Measurements from ENCODE around the gene HSD3B1. TPM values are rescaled to one million over a fixed set of nuclear protein-coding genes. Genes with fewer than 3 reads are reported as not detected.
A peak's percentile ranks its signal among the peaks of the same experiment; 100 is the strongest.

Gene HSD3B1
- not detected for total RNA-seq

GRCh38 chr1:119506941-119507340 is at the start of gene HSD3B1:
Gene HSD3B1 (plus strand): TSS chr1:119507210. CDS start chr1:119507477, 267 bp downstream.
- Mint-ChIP-seq H3K9me3 (peaks cover 0 to 1% of the 10 kb centered on the region in 2 donors), H3K36me3 (ENCODE audit: insufficient read depth in 2 of 2) (no peaks in the 10 kb centered on the region), H3K27me3 (ENCODE audit: low read depth) (no peaks in the 10 kb centered on the region), H3K4me3 (no peak within 1 kb of the TSS), H3K4me1 (ENCODE audit: low read depth) (no peaks in the 10 kb centered on the region), H3K27ac (no peak within 1 kb of the TSS)
- DNase-seq (no peak), ATAC-seq (replicated peaks in 1 of 2) (no peak)

DNA sequence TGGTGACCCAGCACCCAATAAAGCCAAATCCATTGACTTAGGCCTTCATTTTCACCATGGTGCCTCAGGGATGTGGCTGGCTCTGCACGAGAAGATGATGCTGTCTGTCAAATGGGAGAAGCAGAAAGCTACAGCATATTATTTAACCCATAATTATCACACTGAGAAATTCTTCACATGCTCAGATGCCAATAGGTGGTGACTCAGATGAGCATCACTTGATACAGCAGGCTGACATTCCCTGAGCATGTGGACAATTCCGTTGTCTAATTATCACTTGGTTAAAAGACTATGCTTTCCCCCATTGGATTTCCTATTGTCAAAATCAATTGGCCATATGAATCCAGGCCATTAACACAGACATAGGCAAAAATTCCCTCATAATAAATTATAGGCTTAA is 44.0 kb upstream of the HSD3B1 start:
- Mint-ChIP-seq H3K36me3 (ENCODE audit: insufficient read depth in 2 of 2) (no peaks in the 10 kb centered on the region), H3K9me3 (peaks cover 0 to 2% of the 10 kb centered on the region in 2 donors)

GRCh38 chr1:119463569-119463968 is 43.4 kb upstream of the HSD3B1 start:
- no peak for ATAC-seq (replicated peaks in 1 of 2)
- Mint-ChIP-seq H3K9me3 (peaks cover 0 to 2% of the 10 kb centered on the region in 2 donors), H3K4me1 (ENCODE audit: low read depth) (no peaks in the 10 kb centered on the region), H3K27me3 (ENCODE audit: low read depth) (peaks cover 13% of the 10 kb centered on the region), H3K27ac (no peak overlapping the region), H3K36me3 (ENCODE audit: insufficient read depth in 2 of 2) (no peaks in the 10 kb centered on the region), H3K4me3 (no peak overlapping the region)
- no peak for DNase-seq

More for the DNA sequence above, 44.0 kb upstream of the HSD3B1 start:
- H3K4me3 Mint-ChIP-seq = no peak overlapping the region
- DNase-seq (no peak), ATAC-seq (replicated peaks in 1 of 2) (no peak)
- H3K27me3 Mint-ChIP-seq (ENCODE audit: low read depth) = peaks cover 12% of the 10 kb centered on the region
- no peaks in the 10 kb centered on the region for H3K4me1 Mint-ChIP-seq (ENCODE audit: low read depth)
- H3K27ac Mint-ChIP-seq = no peak overlapping the region

DNA sequence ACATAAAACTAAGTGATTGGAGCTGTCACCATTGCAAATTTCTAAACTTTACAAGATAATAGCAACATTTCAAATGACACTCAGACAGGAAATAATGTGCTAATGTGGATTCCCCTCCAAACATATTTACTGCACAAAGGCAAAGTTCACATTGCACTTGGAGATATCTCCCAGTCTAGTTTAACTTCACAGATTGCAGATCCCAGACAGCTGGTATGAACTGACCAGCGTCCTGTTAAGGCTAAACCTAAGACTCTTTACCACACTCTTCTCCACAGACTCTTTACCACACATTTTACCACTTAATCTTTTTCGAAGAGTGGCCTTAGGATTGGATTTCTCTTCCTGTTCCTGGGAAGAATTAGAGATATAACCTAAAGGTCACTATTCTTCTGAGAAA is 40.6 kb upstream of the HSD3B1 start:
- no peaks in the 10 kb centered on the region for H3K4me1 Mint-ChIP-seq (ENCODE audit: low read depth)
- peaks cover 14% of the 10 kb centered on the region for H3K27me3 Mint-ChIP-seq (ENCODE audit: low read depth)
- H3K4me3 Mint-ChIP-seq = no peak overlapping the region
- no peak overlapping the region for H3K27ac Mint-ChIP-seq
- no peaks in the 10 kb centered on the region for H3K9me3 Mint-ChIP-seq
- ATAC-seq (replicated peaks in 1 of 2) (no peak), DNase-seq (no peak)
- no peaks in the 10 kb centered on the region for H3K36me3 Mint-ChIP-seq (ENCODE audit: insufficient read depth in 2 of 2)

DNA sequence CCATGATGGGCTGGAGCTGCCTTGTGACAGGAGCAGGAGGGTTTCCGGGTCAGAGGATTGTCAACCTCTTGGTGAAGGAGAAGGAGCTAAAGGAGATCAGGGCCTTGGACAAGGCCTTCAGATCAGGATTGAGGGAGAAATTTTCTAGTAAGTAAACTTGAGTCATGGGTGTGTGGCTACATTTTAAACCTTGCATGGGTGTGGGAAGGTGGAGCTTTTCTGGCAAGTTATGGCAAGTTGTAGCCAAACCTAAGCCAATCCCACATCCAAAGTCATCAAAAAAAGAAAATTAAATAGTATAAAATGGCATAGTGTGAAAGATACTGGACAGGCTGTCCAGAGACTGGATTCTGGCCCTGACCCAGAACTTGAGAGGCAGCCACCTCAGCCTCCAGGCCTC is 39.8 kb upstream of the HSD3B1 start:
- H3K4me3 Mint-ChIP-seq = no peak overlapping the region
- DNase-seq (no peak), ATAC-seq (replicated peaks in 1 of 2) (no peak)
- no peak overlapping the region for H3K27ac Mint-ChIP-seq
- H3K36me3 Mint-ChIP-seq (ENCODE audit: insufficient read depth in 2 of 2) = no peaks in the 10 kb centered on the region
- no peaks in the 10 kb centered on the region for H3K4me1 Mint-ChIP-seq (ENCODE audit: low read depth)
- no peaks in the 10 kb centered on the region for H3K9me3 Mint-ChIP-seq
- H3K27me3 Mint-ChIP-seq (ENCODE audit: low read depth) = peaks cover 14% of the 10 kb centered on the region

- DNase-seq (no peak), ATAC-seq (replicated peaks in 1 of 2) (no peak)
- Mint-ChIP-seq H3K9me3 (no peaks in the 10 kb centered on the region), H3K27me3 (ENCODE audit: low read depth) (peaks cover 14% of the 10 kb centered on the region), H3K27ac (no peak overlapping the region), H3K36me3 (ENCODE audit: insufficient read depth in 2 of 2) (no peaks in the 10 kb centered on the region), H3K4me1 (ENCODE audit: low read depth) (no peaks in the 10 kb centered on the region), H3K4me3 (no peak overlapping the region)
Observed at GRCh38 chr1:119467857-119468668, 38.9 kb upstream of the HSD3B1 start.

GRCh38 chr1:119469741-119470140 is 37.3 kb upstream of the HSD3B1 start:
- H3K36me3 Mint-ChIP-seq (ENCODE audit: insufficient read depth in 2 of 2) = no peaks in the 10 kb centered on the region
- H3K27ac Mint-ChIP-seq = no peak overlapping the region
- H3K4me1 Mint-ChIP-seq (ENCODE audit: low read depth) = no peaks in the 10 kb centered on the region
- ATAC-seq (replicated peaks in 1 of 2) (no peak), DNase-seq (no peak)
- H3K9me3 Mint-ChIP-seq = no peaks in the 10 kb centered on the region
- peaks cover 14% of the 10 kb centered on the region for H3K27me3 Mint-ChIP-seq (ENCODE audit: low read depth)
- no peak overlapping the region for H3K4me3 Mint-ChIP-seq

DNA sequence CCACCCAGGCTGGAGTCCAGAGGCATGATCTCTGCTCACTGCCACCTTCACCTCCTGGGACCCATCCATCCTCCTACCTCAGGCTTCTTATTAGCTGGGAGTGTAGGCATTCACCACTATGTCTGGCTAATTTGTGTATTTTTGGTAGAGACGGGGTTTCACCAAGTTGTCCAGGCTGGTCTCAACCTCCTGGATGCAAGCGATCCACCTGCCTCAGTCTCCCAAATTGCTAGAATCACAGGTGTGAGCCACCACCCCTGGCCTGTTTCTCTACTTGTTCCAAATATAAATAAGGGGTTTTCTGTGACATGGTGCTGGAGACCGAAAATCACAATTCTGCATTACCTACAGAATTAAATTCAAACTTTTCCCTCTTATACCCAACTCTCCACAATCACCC is 36.6 kb upstream of the HSD3B1 start:
- Mint-ChIP-seq H3K36me3 (ENCODE audit: insufficient read depth in 2 of 2) (no peaks in the 10 kb centered on the region), H3K4me3 (no peak overlapping the region), H3K27ac (no peak overlapping the region), H3K27me3 (ENCODE audit: low read depth) (peaks cover 14% of the 10 kb centered on the region), H3K9me3 (no peaks in the 10 kb centered on the region), H3K4me1 (ENCODE audit: low read depth) (no peaks in the 10 kb centered on the region)
- ATAC-seq (replicated peaks in 1 of 2) (no peak), DNase-seq (no peak)

DNA sequence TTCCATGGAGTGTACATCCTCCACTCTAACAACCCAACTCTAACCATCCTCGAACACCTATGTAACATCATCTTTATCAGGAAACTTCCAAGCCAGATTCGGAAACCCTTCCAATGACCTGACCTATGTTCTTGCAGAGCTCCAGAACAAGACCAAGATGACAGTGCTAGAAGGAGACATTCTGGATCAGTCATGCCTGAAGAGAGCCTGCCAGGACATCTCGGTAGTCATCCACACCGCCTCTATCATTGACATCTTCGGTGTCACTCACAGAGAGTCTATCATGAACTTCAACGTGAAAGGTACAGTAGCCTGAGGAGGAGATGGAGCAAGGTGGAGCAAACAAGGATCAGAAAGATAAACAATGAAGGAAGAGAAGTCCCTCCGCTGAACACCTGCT is 36.1 kb upstream of the HSD3B1 start:
- H3K9me3 Mint-ChIP-seq = no peaks in the 10 kb centered on the region
- H3K4me1 Mint-ChIP-seq (ENCODE audit: low read depth) = peaks cover 2% of the 10 kb centered on the region
- H3K4me3 Mint-ChIP-seq = no peak overlapping the region
- peaks cover 14% of the 10 kb centered on the region for H3K27me3 Mint-ChIP-seq (ENCODE audit: low read depth)
- H3K27ac Mint-ChIP-seq = no peak overlapping the region
- DNase-seq (no peak), ATAC-seq (replicated peaks in 1 of 2) (no peak)
- H3K36me3 Mint-ChIP-seq (ENCODE audit: insufficient read depth in 2 of 2) = no peaks in the 10 kb centered on the region

DNA sequence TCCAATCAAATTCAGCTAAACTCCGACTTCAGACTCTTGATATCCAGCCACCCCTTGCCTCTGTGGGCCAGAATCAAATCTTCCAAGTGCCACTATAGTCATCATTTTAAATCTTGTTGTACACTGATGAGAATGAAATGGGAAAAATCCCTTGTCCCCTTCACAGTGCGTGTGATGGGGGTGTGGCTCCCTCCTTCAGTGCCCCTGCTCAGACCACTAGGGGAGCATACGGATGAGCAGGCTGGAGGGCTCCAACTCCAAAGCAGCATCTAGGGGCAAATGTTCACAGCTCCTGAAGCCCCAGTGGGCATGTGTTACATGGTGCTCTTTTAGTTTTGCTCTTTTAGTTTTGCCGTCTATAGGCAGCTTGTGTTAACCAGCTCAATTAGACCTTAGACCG is 35.4 kb upstream of the HSD3B1 start:
- no peaks in the 10 kb centered on the region for H3K36me3 Mint-ChIP-seq (ENCODE audit: insufficient read depth in 2 of 2)
- peaks cover 14% of the 10 kb centered on the region for H3K27me3 Mint-ChIP-seq (ENCODE audit: low read depth)
- no peak overlapping the region for H3K4me3 Mint-ChIP-seq
- DNase-seq = no peak
- peaks cover 6% of the 10 kb centered on the region for H3K4me1 Mint-ChIP-seq (ENCODE audit: low read depth)
- H3K9me3 Mint-ChIP-seq = no peaks in the 10 kb centered on the region
- no peak for ATAC-seq (replicated peaks in 1 of 2)
- H3K27ac Mint-ChIP-seq = no peak overlapping the region

DNA sequence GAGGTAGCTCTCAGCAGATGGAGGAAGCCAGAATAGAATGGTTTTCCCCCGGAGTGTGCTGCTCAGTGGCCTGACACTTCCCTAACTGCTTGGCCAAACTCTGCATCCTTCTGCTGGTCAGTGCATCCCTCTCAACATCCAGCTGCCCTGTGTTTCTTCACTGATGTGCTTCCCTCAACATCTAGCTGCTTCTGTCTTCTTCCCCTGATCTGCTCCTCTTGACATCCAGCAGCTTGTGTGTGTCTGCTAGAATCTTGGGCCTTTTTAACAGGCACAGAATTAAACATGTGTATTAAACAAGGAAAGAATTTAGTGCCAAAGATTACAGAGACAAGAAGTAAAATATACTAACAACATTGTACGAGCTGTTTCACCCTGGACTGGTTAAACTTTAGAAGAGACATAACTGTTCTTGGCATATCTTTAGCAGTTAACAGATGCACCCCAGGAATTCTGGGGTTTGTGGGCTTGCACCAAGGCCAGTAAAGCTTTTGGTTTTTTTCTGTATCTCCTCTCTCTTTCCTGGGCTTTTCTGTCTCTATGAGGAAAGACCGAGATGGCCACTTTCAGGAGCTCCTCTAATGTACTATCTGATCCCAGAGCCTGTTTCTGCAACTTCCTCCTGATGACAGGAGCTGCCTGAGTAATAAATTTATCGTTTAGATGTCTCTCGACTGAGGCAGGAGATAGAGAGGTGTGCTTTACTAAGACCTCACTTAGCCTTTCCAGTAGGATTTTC is 34.8 kb upstream of the HSD3B1 start:
- H3K4me3 Mint-ChIP-seq = no peak overlapping the region
- no peaks in the 10 kb centered on the region for H3K36me3 Mint-ChIP-seq (ENCODE audit: insufficient read depth in 2 of 2)
- H3K27me3 Mint-ChIP-seq (ENCODE audit: low read depth) = peaks cover 14% of the 10 kb centered on the region
- peaks cover 6% of the 10 kb centered on the region for H3K4me1 Mint-ChIP-seq (ENCODE audit: low read depth)
- no peak for DNase-seq
- H3K27ac Mint-ChIP-seq = no peak overlapping the region
- ATAC-seq (replicated peaks in 1 of 2) = no peak
- H3K9me3 Mint-ChIP-seq = no peaks in the 10 kb centered on the region

DNA sequence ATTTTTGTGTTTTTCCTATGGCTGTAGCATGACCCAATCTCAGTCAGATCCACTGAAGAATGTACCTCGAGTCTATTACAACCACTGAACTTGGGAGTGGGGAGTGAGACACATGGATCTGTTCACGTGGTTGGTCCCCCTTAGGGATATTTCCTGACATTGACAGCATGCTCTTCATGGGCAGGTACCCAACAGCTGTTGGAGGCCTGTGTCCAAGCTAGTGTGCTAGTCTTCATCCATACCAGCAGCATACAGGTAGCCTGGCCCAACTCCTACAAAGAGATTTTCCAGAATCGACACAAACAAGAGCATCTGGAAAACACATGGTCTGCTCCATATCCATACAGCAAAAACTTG is 34.2 kb upstream of the HSD3B1 start:
- Mint-ChIP-seq H3K27ac (no peak overlapping the region), H3K9me3 (no peaks in the 10 kb centered on the region)

DNA sequence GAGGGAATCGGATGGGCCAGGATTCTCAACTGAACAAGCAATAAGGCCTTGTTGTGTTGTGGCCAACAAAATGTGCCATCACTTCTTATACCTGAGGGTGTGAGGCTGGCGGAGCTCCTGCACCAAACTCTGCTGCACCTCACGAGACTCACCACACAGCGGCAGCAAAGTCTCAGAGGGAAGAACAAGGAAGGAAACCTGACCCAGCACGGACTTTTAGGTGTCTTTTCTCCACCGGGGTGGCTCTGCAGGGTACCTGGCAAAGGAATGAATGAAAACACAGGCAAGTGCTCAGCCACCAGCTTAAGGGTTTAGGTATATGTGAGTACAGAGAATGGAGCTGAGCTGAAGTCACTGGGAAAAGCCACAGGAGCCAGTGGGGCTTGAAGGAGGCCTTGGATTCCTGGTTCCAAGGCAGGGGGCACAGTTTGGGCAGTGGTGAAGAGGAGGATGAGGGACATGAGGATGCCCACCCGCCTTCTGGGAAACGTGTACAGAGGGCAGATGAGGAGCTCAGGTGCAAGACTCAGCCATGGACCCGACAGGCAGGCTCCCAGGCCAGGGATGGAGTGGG is 31.1 kb upstream of the HSD3B1 start:
- H3K27me3 Mint-ChIP-seq (ENCODE audit: low read depth) = peaks cover 4% of the 10 kb centered on the region
- H3K9me3 Mint-ChIP-seq = no peaks in the 10 kb centered on the region
- ATAC-seq (replicated peaks in 1 of 2) (peak in 1 of 2 donors; percentile 39), DNase-seq (peak; percentile 21 to 29)
- H3K36me3 Mint-ChIP-seq (ENCODE audit: insufficient read depth in 2 of 2) = no peaks in the 10 kb centered on the region
- H3K4me1 Mint-ChIP-seq (ENCODE audit: low read depth) = peaks cover 6% of the 10 kb centered on the region
- H3K27ac Mint-ChIP-seq = no peak overlapping the region
- no peak overlapping the region for H3K4me3 Mint-ChIP-seq

More for the DNA sequence above, 34.2 kb upstream of the HSD3B1 start:
- no peak for DNase-seq
- no peaks in the 10 kb centered on the region for H3K36me3 Mint-ChIP-seq (ENCODE audit: insufficient read depth in 2 of 2)
- peaks cover 6% of the 10 kb centered on the region for H3K4me1 Mint-ChIP-seq (ENCODE audit: low read depth)
- ATAC-seq (replicated peaks in 1 of 2) = no peak
- no peak overlapping the region for H3K4me3 Mint-ChIP-seq
- peaks cover 11% of the 10 kb centered on the region for H3K27me3 Mint-ChIP-seq (ENCODE audit: low read depth)
